GM21619 (cell line): Measurements from ENCODE around the gene SPRN.
"Not testable (repeated sequence)": the region's sequence is repeated elsewhere in the genome, so short reads cannot be mapped to it uniquely, and the experiment has no call there.

Experiments used
- ATAC-seq: cut with Tn5 transposase; IDR thresholded peaks from one replicate; pipeline ENCODE4 v1.9.1; 2021; ENCODE audit not compliant: unreplicated experiment

SPRN gene

DNA sequence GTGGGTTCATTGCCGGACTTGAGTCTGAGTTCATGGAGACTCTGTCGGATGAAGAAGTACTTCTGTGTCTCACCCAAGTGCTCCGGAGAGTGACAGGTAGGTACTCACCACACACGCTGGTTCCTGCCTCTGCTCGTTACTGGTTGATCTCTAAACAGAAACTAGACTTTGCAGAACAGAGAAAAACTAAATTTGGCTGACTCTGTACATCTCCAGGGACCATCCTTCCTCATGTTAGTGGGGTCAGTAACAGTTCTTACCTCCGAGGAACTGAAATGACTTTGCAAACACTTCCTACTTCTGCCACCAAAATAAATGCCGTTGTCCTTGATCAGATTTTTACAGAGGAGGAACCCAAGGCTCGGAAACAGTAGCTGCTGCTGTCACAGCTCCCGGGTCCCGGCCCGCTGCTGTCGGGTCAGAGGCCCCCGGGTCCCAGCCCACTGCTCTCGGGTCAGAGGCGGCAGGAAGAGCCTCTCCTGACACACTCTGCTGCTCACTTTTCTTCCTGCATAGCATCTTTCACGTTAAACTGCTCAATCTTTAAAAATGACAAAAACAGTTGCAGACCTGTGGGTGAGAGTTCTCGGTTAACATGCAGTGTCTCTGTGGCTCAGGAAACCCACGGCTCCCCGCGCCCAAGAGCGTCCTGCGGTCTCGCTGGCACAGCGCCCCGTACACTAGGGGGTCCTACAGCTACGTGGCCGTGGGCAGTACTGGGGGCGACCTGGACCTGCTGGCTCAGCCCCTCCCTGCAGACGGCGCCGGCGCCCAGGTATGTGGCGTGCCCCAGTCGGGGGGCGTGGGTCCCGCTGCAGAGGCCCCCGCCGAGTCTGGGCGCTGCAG, 35.2 kb downstream of the SPRN start:
- ATAC-seq = peak; percentile 79

GRCh38 chr10:133388236-133388972, 36.0 kb downstream of the SPRN start:
- peak; percentile 1 for ATAC-seq

- not testable (repeated sequence) for ATAC-seq
Observed at GRCh38 chr10:133386951-133387350, 37.5 kb downstream of the SPRN start.

DNA sequence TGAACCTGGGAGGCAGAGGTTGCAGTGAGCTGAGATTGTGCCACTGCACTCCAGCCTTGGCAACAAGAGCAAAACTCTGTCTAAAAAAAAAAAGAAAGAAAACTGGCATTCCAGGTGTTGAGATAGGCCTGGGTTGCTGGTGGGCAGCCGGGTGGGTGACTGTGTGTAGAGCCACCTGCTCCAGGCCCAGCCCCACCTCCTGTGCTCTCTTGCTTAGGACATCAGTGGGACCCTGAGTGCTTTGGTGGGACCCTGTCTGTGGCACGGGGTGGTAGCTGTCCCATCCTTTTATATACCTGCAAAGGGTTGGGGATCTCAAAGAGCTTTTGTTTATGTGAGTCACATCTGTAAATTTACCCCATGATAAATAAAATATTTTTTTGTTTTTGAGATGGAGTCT, 39.2 kb downstream of the SPRN start:
- no peak for ATAC-seq

DNA sequence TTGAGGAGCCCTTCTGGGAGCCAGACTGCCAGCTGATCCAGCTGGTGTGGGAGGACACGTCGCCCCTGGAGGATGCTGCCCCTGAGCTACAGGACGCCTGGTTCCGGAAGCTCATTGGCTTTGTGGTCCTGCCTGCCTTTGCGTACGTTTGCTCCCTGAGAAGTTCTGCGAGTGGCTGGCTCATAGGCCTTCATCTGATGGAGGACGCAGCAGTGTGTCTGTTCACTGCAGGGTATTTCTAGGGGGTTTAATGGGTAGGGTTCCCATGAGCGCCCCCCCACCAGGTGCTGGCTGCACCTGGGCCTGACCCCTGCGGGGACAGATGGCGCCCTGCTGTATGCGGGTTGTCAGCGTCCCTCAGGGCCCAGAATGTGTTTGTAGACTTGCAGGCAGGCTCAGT, 40.4 kb downstream of the SPRN start:
- no peak for ATAC-seq

DNA sequence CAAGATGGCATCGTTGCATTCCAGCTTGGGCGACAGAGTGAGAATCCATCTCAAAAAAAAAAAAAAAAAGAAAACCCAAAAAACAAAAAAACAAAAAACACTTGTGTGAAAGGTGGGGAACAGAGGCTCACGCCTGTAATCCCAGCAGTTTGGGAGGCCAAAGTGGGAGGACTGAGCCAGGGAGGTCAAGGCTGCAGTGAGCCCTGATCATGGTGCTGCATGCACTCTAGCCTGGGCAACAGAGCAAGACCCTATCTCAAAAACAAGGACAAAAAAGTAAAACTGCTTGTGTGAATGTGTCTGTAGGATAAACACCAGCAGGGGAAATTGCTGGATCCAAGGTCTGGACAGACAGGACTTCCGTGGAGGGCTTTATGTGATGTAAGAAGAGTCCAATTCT, 40.9 kb downstream of the SPRN start:
- no peak for ATAC-seq

DNA sequence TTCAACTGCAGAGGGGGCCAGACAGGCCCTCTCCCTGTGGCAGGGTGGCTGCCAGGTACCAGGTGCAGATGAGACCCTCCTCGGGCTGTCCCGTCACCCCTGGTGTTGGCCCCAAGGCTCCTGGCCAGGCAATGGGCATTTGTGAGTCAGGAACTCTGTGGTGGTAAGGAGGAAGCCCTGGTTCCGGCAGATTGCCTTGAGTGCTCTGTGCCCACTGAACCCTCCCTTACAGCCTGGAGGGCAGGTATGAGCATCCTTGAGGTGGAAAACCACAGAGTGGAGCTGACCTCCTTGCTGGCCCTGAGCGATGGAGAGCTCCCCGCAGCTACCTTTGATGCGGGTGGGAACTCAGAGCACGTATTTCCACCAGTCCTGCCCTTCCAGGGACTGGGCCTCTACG, 43.4 kb downstream of the SPRN start:
- no peak for ATAC-seq

- ATAC-seq = no peak
Observed at GRCh38 chr10:133379801-133380666, 44.4 kb downstream of the SPRN start.

GRCh38 chr10:133379152-133379800, 45.1 kb downstream of the SPRN start, which contains the start of gene PAOX:
Gene PAOX, plus strand, starts transcription at chr10:133379262. Its CDS starts 55 bp downstream, at chr10:133379317.
- ATAC-seq = peak; percentile 55

- peak; percentile 34 for ATAC-seq
Observed at GRCh38 chr10:133378251-133379096, 46.0 kb downstream of the SPRN start.

- no peak for ATAC-seq
Observed at GRCh38 chr10:133377818-133378250, 46.6 kb downstream of the SPRN start.

GRCh38 chr10:133377025-133377817, 47.2 kb downstream of the SPRN start:
- ATAC-seq = no peak

DNA sequence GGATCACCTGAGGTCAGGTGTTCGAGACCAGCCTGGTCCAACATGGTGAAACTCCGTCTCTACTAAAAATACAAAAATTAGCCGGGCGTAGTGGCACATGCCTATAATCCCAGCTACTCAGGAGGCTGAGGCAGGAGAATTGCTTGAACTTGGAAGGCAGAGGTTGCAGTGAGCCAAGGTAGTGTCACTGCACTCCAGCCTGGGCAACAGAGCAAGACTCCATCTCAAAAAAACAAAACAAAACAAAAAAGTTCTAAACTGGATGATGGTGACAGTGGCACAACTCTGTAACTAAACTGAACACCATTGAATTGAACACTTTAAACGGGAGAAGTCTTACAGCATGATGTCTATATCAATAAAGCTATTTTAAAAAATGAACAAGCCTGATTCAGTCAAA, 48.2 kb downstream of the SPRN start:
- not testable (repeated sequence) for ATAC-seq

DNA sequence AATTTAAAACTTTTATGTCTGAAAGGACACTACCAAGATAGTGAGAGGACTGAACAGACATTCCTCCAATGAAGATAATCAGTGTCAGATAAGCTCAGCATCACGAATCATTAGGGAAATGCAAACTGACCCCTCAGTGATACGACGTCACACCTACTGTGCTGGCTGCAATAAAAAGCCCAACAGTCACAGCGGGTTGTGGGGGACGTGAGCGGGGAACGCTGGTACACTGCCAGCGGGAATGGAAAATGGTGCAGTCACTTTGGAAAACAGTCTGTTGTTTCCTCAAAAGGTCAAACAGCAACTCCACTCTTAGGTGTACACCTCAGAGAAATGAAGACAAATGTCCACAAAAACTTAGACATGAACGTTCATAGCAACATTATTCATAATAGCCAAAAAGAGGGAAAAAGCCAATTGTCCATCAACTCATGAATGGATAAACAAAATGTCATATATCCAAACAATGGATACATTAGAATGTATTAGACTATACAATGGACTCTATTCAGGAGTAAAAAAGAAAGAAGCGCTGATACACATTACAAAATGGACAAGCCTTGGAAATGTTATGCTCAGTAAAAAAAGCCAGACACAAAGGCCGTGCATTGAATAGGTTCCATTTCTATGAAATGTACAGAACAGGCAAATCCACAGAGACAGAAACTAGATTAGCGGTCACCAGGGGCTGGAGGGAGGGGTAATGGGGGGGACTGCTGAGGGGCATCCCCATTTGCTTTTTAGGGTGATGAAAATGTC, 48.9 kb downstream of the SPRN start:
- ATAC-seq = no peak

DNA sequence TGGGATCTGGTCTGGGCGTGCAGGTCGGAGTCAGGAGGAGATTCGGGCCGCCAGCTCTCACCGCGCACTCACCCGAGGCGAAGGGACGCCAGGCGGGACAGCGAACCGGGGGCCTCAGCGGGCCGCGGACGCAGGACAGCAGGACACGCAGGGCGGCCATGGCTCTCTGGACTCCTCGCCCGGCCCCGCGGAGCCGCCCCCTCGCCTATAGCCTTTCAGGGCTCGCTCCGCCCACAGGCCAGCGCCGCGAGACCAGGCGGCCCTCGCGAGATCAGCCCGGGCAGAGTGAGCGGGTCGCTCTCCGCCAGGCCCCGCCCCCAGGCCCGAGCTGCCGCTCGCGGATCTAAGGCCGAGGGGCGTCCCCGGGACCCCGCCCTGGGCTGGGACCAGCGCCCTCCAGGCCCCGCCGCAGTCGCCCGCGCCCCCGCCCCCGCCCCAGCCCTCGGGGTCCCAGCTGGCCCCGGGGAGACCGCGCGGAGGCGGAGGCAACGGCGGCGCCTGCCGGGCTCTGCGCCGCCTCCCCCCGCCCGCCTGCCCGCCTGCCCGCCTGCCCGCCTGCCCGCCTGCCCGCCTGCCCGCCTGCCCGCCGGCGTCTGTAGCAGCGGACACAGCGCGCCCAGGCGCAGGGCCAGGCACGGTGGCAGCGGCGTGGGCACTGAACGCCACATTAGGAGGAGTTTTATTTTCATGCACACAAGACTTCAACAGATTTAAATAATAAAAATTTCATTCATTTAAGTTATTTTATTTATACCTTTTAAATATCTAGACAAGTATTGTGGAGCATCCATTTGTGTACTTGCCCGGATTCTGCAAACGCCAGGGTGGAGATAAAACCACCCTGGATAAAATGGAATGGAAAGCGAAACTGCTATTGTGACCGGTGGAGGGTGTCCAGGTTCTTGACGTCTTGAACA, 51.0 kb downstream of the SPRN start, which contains the start of gene ECHS1:
Gene ECHS1 (minus strand): TSS at position 181 of the 917 bp plus-strand sequence. CDS start 21 bp downstream, at position 160.
- peak; percentile 96 for ATAC-seq

GRCh38 chr10:133372507-133372906, 51.9 kb downstream of the SPRN start:
- ATAC-seq = no peak
